K562 (cell line): ENCODE measurements around the gene PTPN1. TPM values are rescaled to one million over a fixed set of nuclear protein-coding genes. Genes with fewer than 3 reads are reported as not detected.
A peak's percentile ranks its signal among the peaks of the same experiment; 100 is the strongest.

Source experiments
- BRF2 ChIP-seq: IDR thresholded peaks from 3 replicates; pipeline ENCODE4 v1.6.1; 2011; ENCODE audit warnings: borderline replicate concordance, mild to moderate bottlenecking; ENCODE audit not compliant: insufficient read length, insufficient read depth
- KDM4B ChIP-seq, 2 experiments: fragments of 450-650 bp in 1 of 2; sonication (generic) in 1 of 2; IDR thresholded peaks; 2 replicates each; pipeline ENCODE4 v1.6.1; 2016 to 2017; ENCODE audit warnings: borderline replicate concordance in 2 of 2, antibody characterized with exemption in 1 of 2, low read depth in 1 of 2, mild to moderate bottlenecking in 1 of 2
- KLF1 ChIP-seq: fragments of 450-650 bp; IDR thresholded peaks from 2 replicates; pipeline ENCODE4 v1.6.1; 2016; ENCODE audit warnings: missing genetic modification characterization, missing compliant biosample characterization
- MGA ChIP-seq: fragments of 450-650 bp; IDR thresholded peaks from 2 replicates; pipeline ENCODE4 v1.6.1; 2016; ENCODE audit warnings: mild to moderate bottlenecking, moderate library complexity
- POLR2A ChIP-seq: fragments of 450-650 bp; conservative IDR thresholded peaks from 2 replicates; pipeline ENCODE4 v1.6.1; 2016
- RFX5 ChIP-seq: IDR thresholded peaks from 2 replicates; pipeline ENCODE4 v1.6.1; 2011; ENCODE audit warnings: low read depth, mild to moderate bottlenecking, improper control_type of control experiment, low read length
- THAP7 ChIP-seq: fragments of 250-450 bp; sonication (Bioruptor Pico); IDR thresholded peaks from 2 replicates; pipeline ENCODE4 v1.5.0; 2021
- polyA plus RNA-seq, 8 experiments: library from polyadenylated mRNA; depleted of rRNA in 4 of 8; stranded (reverse) in 5 of 8; unstranded in 3 of 8; fragments of >200 nt; fragmentation: Nextera tagmentation in 2 of 8; fragmentation: Illumina TruSeq in 1 of 8; extraction: Ambion mirVana in 2 of 8; extraction: Trizol in 1 of 8; gene quantifications; 2 replicates each; pipeline versions ENCODE4 v1.2.1 to v1.2.3, GENCODE V29; 2011 to 2014; ENCODE audit warnings: inconsistent platforms in 1 of 8, missing spikeins in 1 of 8
- total RNA-seq, 7 experiments: library from RNA; depleted of rRNA in 6 of 7; stranded (reverse); fragments of >200 nt in 6 of 7; fragmentation: Illumina TruSeq in 2 of 7; extraction: Trizol in 2 of 7; gene quantifications; 2 replicates each; pipeline versions ENCODE4 v1.2.1 to v1.2.3, GENCODE V29; 2011 to 2021; ENCODE audit warnings: low replicate concordance in 1 of 7
- TF ChIP-seq, protein P1 (sequence below): fragments of 250-450 bp; sonication (Bioruptor Pico); IDR thresholded peaks from 2 replicates; pipeline ENCODE4 v1.8.0; 2022; ENCODE audit warnings: moderate library complexity, mild to moderate bottlenecking, inconsistent platforms
- TF ChIP-seq, protein P2 (sequence below): fragments of 250-450 bp; sonication (Bioruptor Pico); IDR thresholded peaks from 2 replicates; pipeline ENCODE4 v1.9.0; 2021; ENCODE audit warnings: mild to moderate bottlenecking, inconsistent platforms

Gene PTPN1
- total and polyA plus RNA-seq, 9 of the 15 experiments (the other 6 are each of a cell fraction or from before 2014, with no cell fraction given) = 11.0 to 85.3 (median 54.0) TPM

DNA sequence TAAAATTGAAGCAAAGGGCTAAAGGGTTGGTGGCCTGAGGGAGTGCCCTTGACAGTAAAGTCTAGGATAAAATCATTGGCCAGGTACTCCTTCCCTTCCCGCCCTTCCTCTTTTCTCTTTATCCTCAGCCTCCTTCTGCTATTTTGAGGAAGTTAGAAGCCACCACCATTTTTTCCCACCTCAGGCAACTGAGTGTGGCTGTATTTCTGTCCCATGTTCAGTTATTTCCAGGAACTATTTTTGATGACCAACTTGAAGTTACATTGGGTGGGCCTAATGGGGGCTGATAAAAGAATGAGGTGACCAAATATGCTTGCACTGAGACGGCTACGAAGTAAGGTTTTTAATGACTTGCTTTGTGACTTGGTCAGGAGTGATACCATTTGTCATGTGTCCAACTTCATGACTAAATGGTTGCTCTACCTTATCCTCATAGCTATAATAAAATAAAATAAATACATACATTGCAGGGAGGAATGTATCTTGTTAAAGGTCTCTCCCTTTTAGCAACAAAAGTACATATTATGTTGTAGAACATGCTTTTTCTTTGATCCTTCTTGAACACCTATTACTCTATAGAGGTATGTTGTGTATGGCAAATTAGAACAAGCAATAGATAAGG lies 12.0 kb downstream of the PTPN1 start (continued):
- TF ChIP-seq, protein P1, sequence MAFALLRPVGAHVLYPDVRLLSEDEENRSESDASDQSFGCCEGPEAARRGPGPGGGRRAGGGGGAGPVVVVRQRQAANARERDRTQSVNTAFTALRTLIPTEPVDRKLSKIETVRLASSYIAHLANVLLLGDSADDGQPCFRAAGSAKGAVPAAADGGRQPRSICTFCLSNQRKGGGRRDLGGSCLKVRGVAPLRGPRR (CRISPR knock-in tag) = no peak
- TF ChIP-seq MGA (peak; percentile 57; the same call in 1 of the 2 replicates), RFX5 (no peak), THAP7 (CRISPR knock-in tag) (no peak), KLF1 (tag) (no peak), BRF2 (no peak), KDM4B (IDR thresholded peaks at IDR 0.05; ENCODE audit: borderline replicate concordance in 2 of 2, low read depth in 1 of 2) (no peak), POLR2A (no peak)
- TF ChIP-seq, protein P2, sequence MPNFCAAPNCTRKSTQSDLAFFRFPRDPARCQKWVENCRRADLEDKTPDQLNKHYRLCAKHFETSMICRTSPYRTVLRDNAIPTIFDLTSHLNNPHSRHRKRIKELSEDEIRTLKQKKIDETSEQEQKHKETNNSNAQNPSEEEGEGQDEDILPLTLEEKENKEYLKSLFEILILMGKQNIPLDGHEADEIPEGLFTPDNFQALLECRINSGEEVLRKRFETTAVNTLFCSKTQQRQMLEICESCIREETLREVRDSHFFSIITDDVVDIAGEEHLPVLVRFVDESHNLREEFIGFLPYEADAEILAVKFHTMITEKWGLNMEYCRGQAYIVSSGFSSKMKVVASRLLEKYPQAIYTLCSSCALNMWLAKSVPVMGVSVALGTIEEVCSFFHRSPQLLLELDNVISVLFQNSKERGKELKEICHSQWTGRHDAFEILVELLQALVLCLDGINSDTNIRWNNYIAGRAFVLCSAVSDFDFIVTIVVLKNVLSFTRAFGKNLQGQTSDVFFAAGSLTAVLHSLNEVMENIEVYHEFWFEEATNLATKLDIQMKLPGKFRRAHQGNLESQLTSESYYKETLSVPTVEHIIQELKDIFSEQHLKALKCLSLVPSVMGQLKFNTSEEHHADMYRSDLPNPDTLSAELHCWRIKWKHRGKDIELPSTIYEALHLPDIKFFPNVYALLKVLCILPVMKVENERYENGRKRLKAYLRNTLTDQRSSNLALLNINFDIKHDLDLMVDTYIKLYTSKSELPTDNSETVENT (CRISPR knock-in tag) = no peak
